Measurements from ENCODE around the gene DONSON. TPM values are rescaled to one million over a fixed set of nuclear protein-coding genes. Genes with fewer than 3 reads are reported as not detected.

Gene DONSON
- total and polyA plus RNA-seq, 9 of the 15 experiments (the other 6 are each of a cell fraction or from before 2014, with no cell fraction given): 26.7 to 124 (median 62.6) TPM

DNA sequence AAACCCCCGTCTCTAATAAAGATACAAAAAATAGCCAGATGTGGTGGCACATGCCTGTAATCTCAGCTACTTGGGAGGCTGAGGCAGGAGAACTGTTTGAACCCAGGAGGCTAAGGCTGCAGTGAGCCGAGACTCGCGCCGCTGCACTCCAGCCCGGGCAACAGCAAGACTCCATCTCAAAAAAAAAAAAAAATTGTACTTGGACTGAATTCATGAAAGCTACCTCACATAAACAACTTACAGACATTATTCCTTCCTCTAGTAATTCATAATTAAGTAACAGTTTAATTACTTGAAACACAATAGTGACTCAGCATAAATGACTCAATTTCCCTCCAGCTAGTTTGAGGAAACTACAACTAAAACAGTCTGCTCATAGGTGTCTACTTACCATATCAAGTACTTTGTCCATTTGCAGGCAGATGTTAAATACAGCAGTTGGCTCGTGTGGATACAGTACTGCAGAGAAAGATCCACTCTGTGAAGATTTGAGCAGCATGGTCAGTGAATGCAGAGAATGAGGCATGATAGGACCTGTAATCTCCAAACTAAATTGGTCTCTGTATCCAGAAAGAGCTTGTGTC is 9.4 kb downstream of the DONSON start:
- no peak for DNase-seq (ENCODE audit: extremely low read depth in 1 of 4, low spot score in 3 of 4)
- WGBS (ENCODE audit: insufficient coverage, low coverage, missing lambda C conversion rate): 84% methylated on average over 7 of the region's 7 CpGs
- H3K9me3 ChIP-seq (replicated peaks; ENCODE audit: control insufficient read depth, insufficient read depth, low read depth, low read length): no peaks in the 10 kb centered on the region
- FAIRE-seq: no peak
- H3K27ac ChIP-seq (ENCODE audit: extremely low read depth, low read depth, low read length): peak overlapping the region; percentile 62
- H2AFZ ChIP-seq (ENCODE audit: low read depth, low read length): no peak overlapping the region
- no peak overlapping the region for H3K9ac ChIP-seq (ENCODE audit: insufficient read depth in 1 of 2, low read depth in 2 of 2, low read length in 2 of 2)
- no peaks in the 10 kb centered on the region for H3K9me1 ChIP-seq (ENCODE audit: control insufficient read depth, insufficient read depth, low read length)
- intact Hi-C loops (cut with micrococcal nuclease) (no loop called here), in situ Hi-C loops (cut with MboI) (no loop called here)
- ChIA-PET CTCF (ENCODE audit: low intra/inter-chr PET ratio) (no interaction called here), POLR2A (interaction anchor here (0.6 to 2.2 kb wide), 5 partner anchors 9 to 63 kb away, joined by 3 to 8 read pairs (median 3); partner anchors contain the start of gene DONSON)
- no peak overlapping the region for H3K4me2 ChIP-seq (ENCODE audit: insufficient read depth, low read length)
- H3K36me3 ChIP-seq (ENCODE audit: control insufficient read depth, insufficient read depth, low read length): peaks cover 89% of the 10 kb centered on the region
- H3K4me3 ChIP-seq: no peak overlapping the region
- peak; percentile 17 for ATAC-seq
- no peaks in the 10 kb centered on the region for H3K27me3 ChIP-seq (ENCODE audit: control insufficient read depth in 2 of 2, insufficient read depth in 2 of 2, low read length in 2 of 2)
- no peaks in the 10 kb centered on the region; the same call in 2 of the 3 replicates for H3K79me2 ChIP-seq (ENCODE audit: control insufficient read depth, insufficient read depth, low read length)
- no peaks in the 10 kb centered on the region; a peak in 1 of 5 replicates for H3K4me1 ChIP-seq (replicated peaks in 1 of 2; ENCODE audit: control insufficient read depth in 2 of 2, insufficient read depth in 2 of 2, low read length in 2 of 2)
- no peaks in the 10 kb centered on the region for H4K20me1 ChIP-seq (replicated peaks; ENCODE audit: control insufficient read depth, insufficient read depth, low read length)
- no TSS peak for BruUV-seq (replicated peaks)
- TF ChIP-seq RHOXF2B (CRISPR knock-in tag; conservative IDR thresholded peaks at IDR 0.05) (no peak), IRF2 (CRISPR knock-in tag; IDR thresholded peaks at IDR 0.05) (no peak), MAFK (IDR thresholded peaks at IDR 0.05; ENCODE audit: low read length) (peak; percentile 83), MEF2A (IDR thresholded peaks at IDR 0.05; ENCODE audit: control insufficient read depth, low read depth, low read length) (no peak), ZNF668 (CRISPR knock-in tag; IDR thresholded peaks at IDR 0.05) (no peak), ZNF445 (CRISPR knock-in tag; IDR thresholded peaks at IDR 0.05; ENCODE audit: low read depth) (no peak), CHD2 (IDR thresholded peaks at IDR 0.05; ENCODE audit: low read depth, low read length) (no peak), C11orf30 (IDR thresholded peaks at IDR 0.05; ENCODE audit: low read depth) (peak; percentile 91), PML (IDR thresholded peaks at IDR 0.05; ENCODE audit: low read length) (peak; percentile 31; the same call in 1 of the 2 replicates)
- TF ChIP-seq, protein P1, sequence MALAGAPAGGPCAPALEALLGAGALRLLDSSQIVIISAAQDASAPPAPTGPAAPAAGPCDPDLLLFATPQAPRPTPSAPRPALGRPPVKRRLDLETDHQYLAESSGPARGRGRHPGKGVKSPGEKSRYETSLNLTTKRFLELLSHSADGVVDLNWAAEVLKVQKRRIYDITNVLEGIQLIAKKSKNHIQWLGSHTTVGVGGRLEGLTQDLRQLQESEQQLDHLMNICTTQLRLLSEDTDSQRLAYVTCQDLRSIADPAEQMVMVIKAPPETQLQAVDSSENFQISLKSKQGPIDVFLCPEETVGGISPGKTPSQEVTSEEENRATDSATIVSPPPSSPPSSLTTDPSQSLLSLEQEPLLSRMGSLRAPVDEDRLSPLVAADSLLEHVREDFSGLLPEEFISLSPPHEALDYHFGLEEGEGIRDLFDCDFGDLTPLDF (CRISPR knock-in tag; IDR thresholded peaks at IDR 0.05): 0 out of 2 replicates have a peak, but pooled peaks have one; percentile 21
- TF ChIP-seq, protein P2, sequence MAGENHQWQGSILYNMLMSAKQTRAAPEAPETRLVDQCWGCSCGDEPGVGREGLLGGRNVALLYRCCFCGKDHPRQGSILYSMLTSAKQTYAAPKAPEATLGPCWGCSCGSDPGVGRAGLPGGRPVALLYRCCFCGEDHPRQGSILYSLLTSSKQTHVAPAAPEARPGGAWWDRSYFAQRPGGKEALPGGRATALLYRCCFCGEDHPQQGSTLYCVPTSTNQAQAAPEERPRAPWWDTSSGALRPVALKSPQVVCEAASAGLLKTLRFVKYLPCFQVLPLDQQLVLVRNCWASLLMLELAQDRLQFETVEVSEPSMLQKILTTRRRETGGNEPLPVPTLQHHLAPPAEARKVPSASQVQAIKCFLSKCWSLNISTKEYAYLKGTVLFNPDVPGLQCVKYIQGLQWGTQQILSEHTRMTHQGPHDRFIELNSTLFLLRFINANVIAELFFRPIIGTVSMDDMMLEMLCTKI (IDR thresholded peaks at IDR 0.05; ENCODE audit: partially characterized antibody): no peak
- TF ChIP-seq, protein P3, sequence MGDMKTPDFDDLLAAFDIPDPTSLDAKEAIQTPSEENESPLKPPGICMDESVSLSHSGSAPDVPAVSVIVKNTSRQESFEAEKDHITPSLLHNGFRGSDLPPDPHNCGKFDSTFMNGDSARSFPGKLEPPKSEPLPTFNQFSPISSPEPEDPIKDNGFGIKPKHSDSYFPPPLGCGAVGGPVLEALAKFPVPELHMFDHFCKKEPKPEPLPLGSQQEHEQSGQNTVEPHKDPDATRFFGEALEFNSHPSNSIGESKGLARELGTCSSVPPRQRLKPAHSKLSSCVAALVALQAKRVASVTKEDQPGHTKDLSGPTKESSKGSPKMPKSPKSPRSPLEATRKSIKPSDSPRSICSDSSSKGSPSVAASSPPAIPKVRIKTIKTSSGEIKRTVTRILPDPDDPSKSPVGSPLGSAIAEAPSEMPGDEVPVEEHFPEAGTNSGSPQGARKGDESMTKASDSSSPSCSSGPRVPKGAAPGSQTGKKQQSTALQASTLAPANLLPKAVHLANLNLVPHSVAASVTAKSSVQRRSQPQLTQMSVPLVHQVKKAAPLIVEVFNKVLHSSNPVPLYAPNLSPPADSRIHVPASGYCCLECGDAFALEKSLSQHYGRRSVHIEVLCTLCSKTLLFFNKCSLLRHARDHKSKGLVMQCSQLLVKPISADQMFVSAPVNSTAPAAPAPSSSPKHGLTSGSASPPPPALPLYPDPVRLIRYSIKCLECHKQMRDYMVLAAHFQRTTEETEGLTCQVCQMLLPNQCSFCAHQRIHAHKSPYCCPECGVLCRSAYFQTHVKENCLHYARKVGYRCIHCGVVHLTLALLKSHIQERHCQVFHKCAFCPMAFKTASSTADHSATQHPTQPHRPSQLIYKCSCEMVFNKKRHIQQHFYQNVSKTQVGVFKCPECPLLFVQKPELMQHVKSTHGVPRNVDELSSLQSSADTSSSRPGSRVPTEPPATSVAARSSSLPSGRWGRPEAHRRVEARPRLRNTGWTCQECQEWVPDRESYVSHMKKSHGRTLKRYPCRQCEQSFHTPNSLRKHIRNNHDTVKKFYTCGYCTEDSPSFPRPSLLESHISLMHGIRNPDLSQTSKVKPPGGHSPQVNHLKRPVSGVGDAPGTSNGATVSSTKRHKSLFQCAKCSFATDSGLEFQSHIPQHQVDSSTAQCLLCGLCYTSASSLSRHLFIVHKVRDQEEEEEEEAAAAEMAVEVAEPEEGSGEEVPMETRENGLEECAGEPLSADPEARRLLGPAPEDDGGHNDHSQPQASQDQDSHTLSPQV (IDR thresholded peaks at IDR 0.05): 0 out of 2 replicates have a peak, but pooled peaks have one; percentile 46
- TF ChIP-seq, protein P4, sequence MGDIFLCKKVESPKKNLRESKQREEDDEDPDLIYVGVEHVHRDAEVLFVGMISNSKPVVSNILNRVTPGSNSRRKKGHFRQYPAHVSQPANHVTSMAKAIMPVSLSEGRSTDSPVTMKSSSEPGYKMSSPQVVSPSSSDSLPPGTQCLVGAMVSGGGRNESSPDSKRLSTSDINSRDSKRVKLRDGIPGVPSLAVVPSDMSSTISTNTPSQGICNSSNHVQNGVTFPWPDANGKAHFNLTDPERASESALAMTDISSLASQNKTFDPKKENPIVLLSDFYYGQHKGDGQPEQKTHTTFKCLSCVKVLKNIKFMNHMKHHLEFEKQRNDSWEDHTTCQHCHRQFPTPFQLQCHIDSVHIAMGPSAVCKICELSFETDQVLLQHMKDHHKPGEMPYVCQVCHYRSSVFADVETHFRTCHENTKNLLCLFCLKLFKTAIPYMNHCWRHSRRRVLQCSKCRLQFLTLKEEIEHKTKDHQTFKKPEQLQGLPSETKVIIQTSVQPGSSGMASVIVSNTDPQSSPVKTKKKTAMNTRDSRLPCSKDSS (IDR thresholded peaks at IDR 0.05; ENCODE audit: low read depth, partially characterized antibody): no peak
